RWPE2 (cell line): ENCODE results near the gene GSG1L2.

Experiments used
- ATAC-seq: fragments of 200-7000 bp; cut with Tn5 transposase; 3 replicates; pipeline ENCODE4 v1.9.1; 2021; ENCODE audit warnings: low read depth
- DNase-seq: peaks from one replicate; pipeline ENCODE4 v3.0.0-alpha.2; 2020; ENCODE audit warnings: low spot score
- H3K27ac ChIP-seq: fragments of 450-650 bp; 2 replicates; pipeline ENCODE4 v1.5.1; 2017; ENCODE audit warnings: mild to moderate bottlenecking; ENCODE audit not compliant: poor library complexity, severe bottlenecking
- H3K27me3 ChIP-seq: fragments of 250-450 bp; sonication (Bioruptor Pico); 2 replicates; pipeline ENCODE4 v1.5.1; 2021; ENCODE audit warnings: mild to moderate bottlenecking, moderate library complexity; ENCODE audit not compliant: insufficient read depth, poor library complexity, severe bottlenecking
- H3K36me3 ChIP-seq: fragments of 250-450 bp; sonication (Bioruptor Pico); 2 replicates; pipeline ENCODE4 v1.5.1; 2020; ENCODE audit warnings: low read depth, mild to moderate bottlenecking, moderate library complexity
- H3K4me1 ChIP-seq: fragments of 250-450 bp; sonication (Bioruptor Pico); 2 replicates; pipeline ENCODE4 v1.5.1; 2021; ENCODE audit warnings: mild to moderate bottlenecking, moderate library complexity; ENCODE audit not compliant: insufficient read depth, poor library complexity, severe bottlenecking
- H3K4me3 ChIP-seq: fragments of 250-450 bp; sonication (Bioruptor Pico); 2 replicates; pipeline ENCODE4 v1.5.1; 2021; ENCODE audit warnings: mild to moderate bottlenecking, moderate library complexity; ENCODE audit not compliant: severe bottlenecking
- H3K9me3 ChIP-seq: fragments of 250-450 bp; sonication (Bioruptor Pico); 2 replicates; pipeline ENCODE4 v1.5.1; 2021; ENCODE audit warnings: mild to moderate bottlenecking, moderate library complexity; ENCODE audit not compliant: severe bottlenecking
- TF ChIP-seq, protein P1 (sequence below): fragments of 450-650 bp; IDR thresholded peaks from one replicate; pipeline ENCODE4 v1.5.1; 2017; ENCODE audit warnings: mild to moderate bottlenecking, moderate library complexity; ENCODE audit not compliant: poor library complexity, severe bottlenecking

The GSG1L2 gene

GRCh38 chr17:9821921-9822320 is at the start of gene GSG1L2:
Gene GSG1L2, minus strand, starts transcription at chr17:9822079. Its CDS starts 8 bp downstream, at chr17:9822071.
- Histone ChIP-seq H3K27ac (no peak within 1 kb of the TSS), H3K9me3 (no peaks in the 10 kb centered on the region), H3K27me3 (no peaks in the 10 kb centered on the region), H3K36me3 (no peaks in the 10 kb centered on the region), H3K4me1 (peaks cover 6% of the 10 kb centered on the region), H3K4me3 (no peak within 1 kb of the TSS)
- no peak for ATAC-seq
- TF ChIP-seq, protein P1, sequence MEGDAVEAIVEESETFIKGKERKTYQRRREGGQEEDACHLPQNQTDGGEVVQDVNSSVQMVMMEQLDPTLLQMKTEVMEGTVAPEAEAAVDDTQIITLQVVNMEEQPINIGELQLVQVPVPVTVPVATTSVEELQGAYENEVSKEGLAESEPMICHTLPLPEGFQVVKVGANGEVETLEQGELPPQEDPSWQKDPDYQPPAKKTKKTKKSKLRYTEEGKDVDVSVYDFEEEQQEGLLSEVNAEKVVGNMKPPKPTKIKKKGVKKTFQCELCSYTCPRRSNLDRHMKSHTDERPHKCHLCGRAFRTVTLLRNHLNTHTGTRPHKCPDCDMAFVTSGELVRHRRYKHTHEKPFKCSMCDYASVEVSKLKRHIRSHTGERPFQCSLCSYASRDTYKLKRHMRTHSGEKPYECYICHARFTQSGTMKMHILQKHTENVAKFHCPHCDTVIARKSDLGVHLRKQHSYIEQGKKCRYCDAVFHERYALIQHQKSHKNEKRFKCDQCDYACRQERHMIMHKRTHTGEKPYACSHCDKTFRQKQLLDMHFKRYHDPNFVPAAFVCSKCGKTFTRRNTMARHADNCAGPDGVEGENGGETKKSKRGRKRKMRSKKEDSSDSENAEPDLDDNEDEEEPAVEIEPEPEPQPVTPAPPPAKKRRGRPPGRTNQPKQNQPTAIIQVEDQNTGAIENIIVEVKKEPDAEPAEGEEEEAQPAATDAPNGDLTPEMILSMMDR = no peak
- DNase-seq = no peak

- H3K36me3 ChIP-seq = no peaks in the 10 kb centered on the region
These were observed 46.7 kb upstream of the GSG1L2 start for GRCh38 chr17:9868552-9868951.

DNA sequence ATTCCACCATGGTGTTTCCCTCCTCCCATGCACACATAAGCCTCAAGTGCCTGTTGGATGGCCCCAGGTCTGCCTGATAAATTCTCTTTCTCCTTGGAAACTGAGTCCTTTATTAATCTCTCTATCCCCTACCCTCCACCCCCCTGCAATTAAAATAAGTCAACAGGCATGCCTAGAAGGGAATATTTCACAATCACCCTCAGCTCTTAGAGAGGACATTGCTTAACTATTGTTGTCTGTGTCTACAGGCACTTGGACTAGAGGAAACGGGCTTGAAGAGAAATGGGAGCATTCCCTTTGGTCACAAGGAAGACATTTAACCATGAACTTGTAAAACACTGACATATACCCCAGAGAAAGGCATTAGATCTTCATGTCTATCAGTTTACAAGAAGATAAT is 43.7 kb upstream of the GSG1L2 start:
- Histone ChIP-seq H3K4me3 (no peak overlapping the region), H3K4me1 (no peaks in the 10 kb centered on the region), H3K36me3 (no peaks in the 10 kb centered on the region), H3K27me3 (no peaks in the 10 kb centered on the region), H3K9me3 (no peaks in the 10 kb centered on the region), H3K27ac (no peak overlapping the region)
- ATAC-seq (no peak), DNase-seq (no peak)
- TF ChIP-seq, protein P1 = no peak

More at GRCh38 chr17:9868552-9868951, 46.7 kb upstream of the GSG1L2 start:
- H3K27me3 ChIP-seq = no peaks in the 10 kb centered on the region
- TF ChIP-seq, protein P1 = no peak
- no peak for ATAC-seq
- DNase-seq = no peak
- H3K4me1 ChIP-seq = no peaks in the 10 kb centered on the region
- no peak overlapping the region for H3K27ac ChIP-seq
- no peaks in the 10 kb centered on the region for H3K9me3 ChIP-seq
- H3K4me3 ChIP-seq = no peak overlapping the region

GRCh38 chr17:9862949-9863348 is 41.1 kb upstream of the GSG1L2 start:
- Histone ChIP-seq H3K9me3 (no peaks in the 10 kb centered on the region), H3K4me3 (no peak overlapping the region), H3K27ac (no peak overlapping the region), H3K27me3 (no peaks in the 10 kb centered on the region), H3K36me3 (no peaks in the 10 kb centered on the region), H3K4me1 (no peaks in the 10 kb centered on the region)
- no peak for ATAC-seq
- DNase-seq = no peak
- TF ChIP-seq, protein P1 = no peak

DNA sequence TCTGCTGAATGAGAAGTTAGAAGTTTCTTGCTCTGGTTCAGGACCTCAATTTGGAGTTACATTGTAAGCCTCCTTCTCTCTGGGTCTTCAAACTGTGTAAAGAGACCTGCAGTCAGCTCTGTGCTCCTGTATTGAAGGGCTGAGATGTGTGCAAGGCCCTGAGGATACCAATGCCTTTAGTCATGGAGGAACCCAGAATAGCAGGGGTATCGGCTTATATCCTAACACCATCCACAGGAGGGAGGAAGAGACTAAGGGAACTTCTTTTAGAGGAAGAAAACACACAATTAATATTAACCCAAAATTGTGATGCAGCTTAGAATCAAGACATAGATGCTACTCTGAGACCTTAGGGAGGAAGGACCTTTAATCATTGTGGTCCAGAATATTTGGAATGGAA is 40.3 kb upstream of the GSG1L2 start:
- TF ChIP-seq, protein P1 = no peak
- H3K36me3 ChIP-seq = no peaks in the 10 kb centered on the region
- no peaks in the 10 kb centered on the region for H3K9me3 ChIP-seq
- DNase-seq = no peak
- no peaks in the 10 kb centered on the region for H3K27me3 ChIP-seq
- no peak overlapping the region for H3K27ac ChIP-seq
- no peak overlapping the region for H3K4me3 ChIP-seq
- H3K4me1 ChIP-seq = no peaks in the 10 kb centered on the region
- ATAC-seq = no peak
